ENCODE data around the gene GNLY.

GNLY gene

GRCh38 chr2:85736456-85737355 is 42.5 kb downstream of the GNLY start:
- Histone ChIP-seq H3K27me3 (ENCODE audit: low read depth) (peaks cover 5% of the 10 kb centered on the region; the same call in 1 of the 2 replicates), H3K9me3 (no peaks in the 10 kb centered on the region), H3K4me1 (no peaks in the 10 kb centered on the region), H3K36me3 (replicated peaks) (no peaks in the 10 kb centered on the region), H3K4me3 (no peak overlapping the region)
- no peak for DNase-seq (ENCODE audit: low spot score in 2 of 2)
- in situ Hi-C loops (cut with MboI; ENCODE audit: low sequenced_read_pairs), result loop anchor here (5.0 kb wide), 1 partner anchor 76 kb away; no protein-coding TSS in a partner anchor

- in situ Hi-C loops (cut with MboI; ENCODE audit: low sequenced_read_pairs), result loop anchor here (5.0 kb wide), 1 partner anchor 75 kb away; no protein-coding TSS in a partner anchor
- Histone ChIP-seq H3K4me3 (no peak overlapping the region), H3K36me3 (replicated peaks) (no peaks in the 10 kb centered on the region), H3K4me1 (no peaks in the 10 kb centered on the region), H3K9me3 (no peaks in the 10 kb centered on the region), H3K27me3 (ENCODE audit: low read depth) (peaks cover 5% of the 10 kb centered on the region; the same call in 1 of the 2 replicates)
- no peak for DNase-seq (ENCODE audit: low spot score in 2 of 2)
Observed at GRCh38 chr2:85737481-85737880, 43.3 kb downstream of the GNLY start.

GRCh38 chr2:85737961-85738360 is 43.8 kb downstream of the GNLY start:
- no peak for DNase-seq (ENCODE audit: low spot score in 2 of 2)
- in situ Hi-C loops (cut with MboI; ENCODE audit: low sequenced_read_pairs), result loop anchor here (5.0 kb wide), 1 partner anchor 74 kb away; no protein-coding TSS in a partner anchor
- no peaks in the 10 kb centered on the region for H3K9me3 ChIP-seq
- no peaks in the 10 kb centered on the region for H3K4me1 ChIP-seq
- H3K36me3 ChIP-seq (replicated peaks), result no peaks in the 10 kb centered on the region
- H3K27me3 ChIP-seq (ENCODE audit: low read depth), result peaks cover 6% of the 10 kb centered on the region; the same call in 1 of the 2 replicates
- H3K4me3 ChIP-seq, result no peak overlapping the region

- Histone ChIP-seq H3K36me3 (replicated peaks) (no peaks in the 10 kb centered on the region), H3K27me3 (ENCODE audit: low read depth) (peaks cover 15% of the 10 kb centered on the region), H3K4me1 (no peaks in the 10 kb centered on the region), H3K9me3 (no peaks in the 10 kb centered on the region), H3K4me3 (no peak overlapping the region)
- no peak for DNase-seq (ENCODE audit: low spot score in 2 of 2)
- in situ Hi-C loops (cut with MboI; ENCODE audit: low sequenced_read_pairs), result no loop called here
Observed at GRCh38 chr2:85740193-85740592, 46.0 kb downstream of the GNLY start.

- H3K9me3 ChIP-seq, result no peaks in the 10 kb centered on the region
- no peak for DNase-seq (ENCODE audit: low spot score in 2 of 2)
- H3K4me3 ChIP-seq, result no peak overlapping the region
- in situ Hi-C loops (cut with MboI; ENCODE audit: low sequenced_read_pairs), result no loop called here
- no peaks in the 10 kb centered on the region for H3K36me3 ChIP-seq (replicated peaks)
- H3K27me3 ChIP-seq (ENCODE audit: low read depth), result peaks cover 19% of the 10 kb centered on the region
- no peaks in the 10 kb centered on the region for H3K4me1 ChIP-seq
Observed at GRCh38 chr2:85741211-85741832, 47.2 kb downstream of the GNLY start.

GRCh38 chr2:85741833-85742455 is 47.8 kb downstream of the GNLY start:
- in situ Hi-C loops (cut with MboI; ENCODE audit: low sequenced_read_pairs), result no loop called here
- no peak overlapping the region for H3K4me3 ChIP-seq
- H3K4me1 ChIP-seq, result no peaks in the 10 kb centered on the region
- peaks cover 24% of the 10 kb centered on the region for H3K27me3 ChIP-seq (ENCODE audit: low read depth)
- DNase-seq (ENCODE audit: low spot score in 2 of 2), result no peak
- no peaks in the 10 kb centered on the region for H3K9me3 ChIP-seq
- H3K36me3 ChIP-seq (replicated peaks), result no peaks in the 10 kb centered on the region

- Histone ChIP-seq H3K27me3 (ENCODE audit: low read depth) (peaks cover 35% of the 10 kb centered on the region), H3K4me3 (no peak overlapping the region), H3K4me1 (no peaks in the 10 kb centered on the region), H3K9me3 (no peaks in the 10 kb centered on the region), H3K36me3 (replicated peaks) (no peaks in the 10 kb centered on the region)
- in situ Hi-C loops (cut with MboI; ENCODE audit: low sequenced_read_pairs), result no loop called here
- no peak for DNase-seq (ENCODE audit: low spot score in 2 of 2)
Observed at GRCh38 chr2:85743304-85743978, 49.3 kb downstream of the GNLY start.

- no peaks in the 10 kb centered on the region for H3K9me3 ChIP-seq
- no peaks in the 10 kb centered on the region for H3K36me3 ChIP-seq (replicated peaks)
- H3K4me1 ChIP-seq, result no peaks in the 10 kb centered on the region
- H3K4me3 ChIP-seq, result no peak overlapping the region
- H3K27me3 ChIP-seq (ENCODE audit: low read depth), result peaks cover 36% of the 10 kb centered on the region
- no peak for DNase-seq (ENCODE audit: low spot score in 2 of 2)
- in situ Hi-C loops (cut with MboI; ENCODE audit: low sequenced_read_pairs), result no loop called here
Observed at GRCh38 chr2:85744055-85744454, 49.9 kb downstream of the GNLY start.

- no peak overlapping the region for H3K4me3 ChIP-seq
- H3K4me1 ChIP-seq, result no peaks in the 10 kb centered on the region
- H3K36me3 ChIP-seq (replicated peaks), result no peaks in the 10 kb centered on the region
- no peaks in the 10 kb centered on the region for H3K9me3 ChIP-seq
- in situ Hi-C loops (cut with MboI; ENCODE audit: low sequenced_read_pairs), result no loop called here
- DNase-seq (ENCODE audit: low spot score in 2 of 2), result no peak
- H3K27me3 ChIP-seq (ENCODE audit: low read depth), result peaks cover 36% of the 10 kb centered on the region
Observed at GRCh38 chr2:85744741-85745601, 50.8 kb downstream of the GNLY start.

- in situ Hi-C loops (cut with MboI; ENCODE audit: low sequenced_read_pairs), result no loop called here
- no peak overlapping the region for H3K4me3 ChIP-seq
- no peak for DNase-seq (ENCODE audit: low spot score in 2 of 2)
- no peaks in the 10 kb centered on the region for H3K36me3 ChIP-seq (replicated peaks)
- H3K4me1 ChIP-seq, result no peaks in the 10 kb centered on the region
- H3K27me3 ChIP-seq (ENCODE audit: low read depth), result peaks cover 39% of the 10 kb centered on the region
- H3K9me3 ChIP-seq, result no peaks in the 10 kb centered on the region
Observed at GRCh38 chr2:85745619-85746018, 51.5 kb downstream of the GNLY start.

- no peaks in the 10 kb centered on the region for H3K9me3 ChIP-seq
- H3K4me1 ChIP-seq, result no peaks in the 10 kb centered on the region
- in situ Hi-C loops (cut with MboI; ENCODE audit: low sequenced_read_pairs), result no loop called here
- H3K4me3 ChIP-seq, result no peak overlapping the region
- DNase-seq (ENCODE audit: low spot score in 2 of 2), result no peak
- H3K36me3 ChIP-seq (replicated peaks), result no peaks in the 10 kb centered on the region
- peaks cover 48% of the 10 kb centered on the region for H3K27me3 ChIP-seq (ENCODE audit: low read depth)
Observed at GRCh38 chr2:85746321-85747004, 52.3 kb downstream of the GNLY start.

- Histone ChIP-seq H3K27me3 (ENCODE audit: low read depth) (peaks cover 58% of the 10 kb centered on the region), H3K4me1 (no peaks in the 10 kb centered on the region), H3K9me3 (no peaks in the 10 kb centered on the region), H3K36me3 (replicated peaks) (no peaks in the 10 kb centered on the region), H3K4me3 (no peak overlapping the region)
- DNase-seq (ENCODE audit: low spot score in 2 of 2), result no peak
- in situ Hi-C loops (cut with MboI; ENCODE audit: low sequenced_read_pairs), result no loop called here
Observed at GRCh38 chr2:85747441-85747840, 53.3 kb downstream of the GNLY start.

Data from HAP-1 (cell line).